ENCODE measurements around the gene ZSCAN22. TPM values are rescaled to one million over a fixed set of nuclear protein-coding genes. Genes with fewer than 3 reads are reported as not detected.

ZSCAN22 gene
- total and polyA plus RNA-seq, 11 donors, result 0.65 to 3.1 (median 1.9) TPM

DNA sequence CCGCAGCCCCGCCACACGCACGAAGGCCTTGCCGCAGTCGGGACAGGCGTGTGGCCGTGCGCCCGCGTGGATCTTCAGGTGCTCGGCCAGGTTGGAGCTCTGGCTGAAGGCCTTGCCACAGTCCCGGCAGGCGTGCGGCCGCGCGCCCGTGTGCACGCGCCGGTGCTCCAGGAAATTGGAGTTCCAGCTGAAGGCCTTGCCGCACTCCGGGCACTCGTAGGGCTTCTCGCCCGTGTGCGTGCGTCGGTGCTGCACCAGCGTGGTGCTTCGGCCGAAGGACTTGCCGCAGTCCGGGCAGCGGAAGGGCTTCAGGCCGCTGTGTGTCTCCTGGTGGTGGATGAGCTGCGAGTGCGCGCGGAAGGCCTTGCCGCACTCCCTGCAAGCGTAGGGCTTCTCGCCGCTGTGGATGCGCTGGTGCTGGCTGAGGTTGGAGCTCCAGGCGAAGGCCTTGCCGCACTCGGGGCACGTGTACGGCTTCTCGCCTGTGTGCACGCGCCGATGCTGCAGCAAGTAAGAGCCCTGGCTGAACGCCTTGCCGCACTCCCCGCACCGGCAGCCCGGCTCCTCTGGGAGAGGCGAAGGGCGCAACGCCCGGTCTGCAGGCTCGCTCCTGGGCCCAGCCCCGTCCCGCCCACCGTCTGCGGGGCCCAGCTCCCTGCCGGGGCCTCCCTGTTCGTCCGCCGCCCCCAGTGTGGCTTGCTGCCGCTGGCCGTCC is 30.1 kb downstream of the ZSCAN22 start:
- TF ChIP-seq, protein P1, sequence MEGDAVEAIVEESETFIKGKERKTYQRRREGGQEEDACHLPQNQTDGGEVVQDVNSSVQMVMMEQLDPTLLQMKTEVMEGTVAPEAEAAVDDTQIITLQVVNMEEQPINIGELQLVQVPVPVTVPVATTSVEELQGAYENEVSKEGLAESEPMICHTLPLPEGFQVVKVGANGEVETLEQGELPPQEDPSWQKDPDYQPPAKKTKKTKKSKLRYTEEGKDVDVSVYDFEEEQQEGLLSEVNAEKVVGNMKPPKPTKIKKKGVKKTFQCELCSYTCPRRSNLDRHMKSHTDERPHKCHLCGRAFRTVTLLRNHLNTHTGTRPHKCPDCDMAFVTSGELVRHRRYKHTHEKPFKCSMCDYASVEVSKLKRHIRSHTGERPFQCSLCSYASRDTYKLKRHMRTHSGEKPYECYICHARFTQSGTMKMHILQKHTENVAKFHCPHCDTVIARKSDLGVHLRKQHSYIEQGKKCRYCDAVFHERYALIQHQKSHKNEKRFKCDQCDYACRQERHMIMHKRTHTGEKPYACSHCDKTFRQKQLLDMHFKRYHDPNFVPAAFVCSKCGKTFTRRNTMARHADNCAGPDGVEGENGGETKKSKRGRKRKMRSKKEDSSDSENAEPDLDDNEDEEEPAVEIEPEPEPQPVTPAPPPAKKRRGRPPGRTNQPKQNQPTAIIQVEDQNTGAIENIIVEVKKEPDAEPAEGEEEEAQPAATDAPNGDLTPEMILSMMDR (IDR thresholded peaks at IDR 0.05), result no peak
- TF ChIP-seq POLR2A (IDR thresholded peaks at IDR 0.05), result no peak
- DNase-seq (peak in 1 of 5 donors; percentile 64), ATAC-seq (peak in 1 of 4 donors; percentile 3)
- 17 to 49% (median 32%) methylated on average over 23 to 75 of the region's 75 CpGs for WGBS, 4 donors
- peaks cover 0 to 40% (median under 1%) of the 10 kb centered on the region in 9 donors for H3K27me3 ChIP-seq
- no peaks in the 10 kb centered on the region for H3K9me3 ChIP-seq
- intact Hi-C loops (cut with DNase I), result no loop called here
- peaks cover 0 to 30% (median 17%) of the 10 kb centered on the region in 12 donors for H3K4me1 ChIP-seq
- peak overlapping the region in 1 of 12 donors; percentile 50 for H3K27ac ChIP-seq
- H3K4me3 ChIP-seq, result peak overlapping the region; percentile 26 to 62 (median 47)
- no peaks in the 10 kb centered on the region for H3K36me3 ChIP-seq

- Histone ChIP-seq H3K27ac (no peak overlapping the region), H3K9me3 (no peaks in the 10 kb centered on the region), H3K4me1 (peaks cover 0 to 32% (median 18%) of the 10 kb centered on the region in 12 donors), H3K36me3 (no peaks in the 10 kb centered on the region), H3K4me3 (peak overlapping the region in 7 of 12 donors; percentile 46 to 62 (median 58)), H3K27me3 (peaks cover 0 to 33% (median 0%) of the 10 kb centered on the region in 9 donors)
- TF ChIP-seq, protein P1 (IDR thresholded peaks at IDR 0.05), result no peak
- no peak for TF ChIP-seq POLR2A (IDR thresholded peaks at IDR 0.05)
- WGBS, 4 donors, result 65 to 72% (median 67%) methylated on average over 10 to 19 of the region's 19 CpGs
- DNase-seq (peak in 1 of 5 donors; percentile 56), ATAC-seq (no peak)
- intact Hi-C loops (cut with DNase I), result no loop called here
Measured at GRCh38 chr19:58357481-58358145, 30.8 kb downstream of the ZSCAN22 start.

DNA sequence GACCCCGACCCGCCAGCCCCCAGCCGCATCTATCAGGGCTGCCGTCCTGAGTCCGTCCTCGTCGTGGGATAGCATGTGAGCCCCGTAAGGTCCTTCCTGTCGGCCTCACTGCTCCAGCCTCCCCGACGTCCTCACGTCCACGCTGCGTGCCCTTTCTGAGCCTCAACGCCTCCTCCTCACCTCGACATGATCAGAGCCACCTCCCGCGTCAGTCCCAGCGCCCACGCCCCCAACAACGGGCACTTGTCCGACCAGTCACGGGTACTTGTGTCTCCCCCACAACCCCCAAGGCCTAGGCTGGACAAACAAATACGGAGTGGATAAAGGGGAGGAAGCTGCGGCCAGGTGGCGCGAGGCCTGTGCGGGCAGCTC is 35.1 kb downstream of the ZSCAN22 start:
- Histone ChIP-seq H3K9me3 (no peaks in the 10 kb centered on the region), H3K4me1 (peaks cover 0 to 21% (median 8%) of the 10 kb centered on the region in 12 donors), H3K4me3 (peak overlapping the region; percentile 54 to 92 (median 73)), H3K27ac (peak overlapping the region; percentile 86 to 98 (median 90)), H3K27me3 (peaks cover 0 to 16% (median 0%) of the 10 kb centered on the region in 9 donors), H3K36me3 (no peaks in the 10 kb centered on the region)
- 3 to 5% (median 3%) methylated on average over 28 of the region's 28 CpGs for WGBS, 4 donors
- peak; percentile 6 to 36 (median 24) for ATAC-seq
- TF ChIP-seq, protein P1 (IDR thresholded peaks at IDR 0.05), result no peak
- intact Hi-C loops (cut with DNase I), result loop anchor here in 4 of 10 donors (2.0 to 5.0 kb wide), 2 partner anchors 33 to 35 kb away; partner anchors contain the start of gene ZSCAN22 (in 3 of the 4)
- DNase-seq, result peak in 4 of 5 donors; percentile 48 to 75 (median 60)

All from heart left ventricle (tissue), 16 donors.